SK-N-SH (cell line): ENCODE measurements around the gene MMP19. TPM values are rescaled to one million over a fixed set of nuclear protein-coding genes. Genes with fewer than 3 reads are reported as not detected.

ENCODE experiments used
- CTCF ChIA-PET: fragments of 300-600, 350-600 bp; formaldehyde crosslinking; extraction: SDS; loops from one replicate; lab custom pipeline; 2021; lab: Yijun Ruan, JAX
- POLR2A ChIA-PET: fragments of 350-600 bp; sonication (Branson Sonifier 250); formaldehyde crosslinking; extraction: SDS; loops from one replicate; lab custom pipeline; 2020; ENCODE audit warnings: antibody characterized with exemption, inconsistent platforms; lab: Yijun Ruan, JAX
- DNase-seq: peaks from one replicate; pipeline ENCODE4 v3.0.0; 2012
- H2AFZ ChIP-seq: fragments of 200-600 bp; sonication (generic); 2 replicates; pipeline ENCODE4 v1.8.1; 2016; ENCODE audit warnings: antibody characterized with exemption, mild to moderate bottlenecking, low read depth
- H3F3A ChIP-seq: fragments of 200-600 bp; sonication (generic); replicated peaks from 2 replicates; pipeline ENCODE3; 2016; ENCODE audit warnings: antibody characterized with exemption, mild to moderate bottlenecking; ENCODE audit not compliant: insufficient read depth
- H3K27ac ChIP-seq, 2 experiments: fragments of 200-500 bp in 1 of 2; fragments of 200-600 bp in 1 of 2; sonication (Bioruptor generic) in 1 of 2; sonication (generic), shearing (Covaris generic) in 1 of 2; 2 replicates each; pipeline versions ENCODE4 v1.5.1 to v1.6.1; 2014 to 2016; ENCODE audit warnings: low read depth in 2 of 2, inconsistent platforms in 1 of 2, low read length in 1 of 2, mild to moderate bottlenecking in 1 of 2, mixed read lengths in 1 of 2
- H3K27me3 ChIP-seq: fragments of 200-600 bp; sonication (generic), shearing (Covaris generic); 2 replicates; pipeline ENCODE4 v1.6.1; 2016; ENCODE audit warnings: mixed run types; ENCODE audit not compliant: insufficient read depth
- H3K36me3 ChIP-seq, 2 experiments: fragments of 200-500 bp in 1 of 2; fragments of 200-600 bp in 1 of 2; sonication (Bioruptor generic) in 1 of 2; sonication (generic) in 1 of 2; replicated peaks in 1 of 2; 2 replicates each; pipeline versions ENCODE3 to v1.5.1; 2014 to 2016; ENCODE audit warnings: low read length in 1 of 2, mild to moderate bottlenecking in 1 of 2; ENCODE audit not compliant: insufficient read depth in 2 of 2, control insufficient read depth in 1 of 2
- H3K4me1 ChIP-seq, 2 experiments: fragments of 200-500 bp in 1 of 2; fragments of 200-600 bp in 1 of 2; sonication (Bioruptor generic) in 1 of 2; sonication (generic), shearing (Covaris generic) in 1 of 2; 2 replicates each; pipeline versions ENCODE4 v1.5.1 to v1.6.1; 2014 to 2016; ENCODE audit warnings: low read depth in 1 of 2, low read length in 1 of 2, mixed run types in 1 of 2; ENCODE audit not compliant: insufficient read depth in 2 of 2, control insufficient read depth in 1 of 2
- H3K4me2 ChIP-seq: fragments of 200-600 bp; sonication (generic), shearing (Covaris generic); 2 replicates; pipeline ENCODE4 v1.6.1; 2017; ENCODE audit warnings: mixed run types
- H3K4me3 ChIP-seq, 2 experiments: fragments of 200-500 bp in 1 of 2; fragments of 200-600 bp in 1 of 2; sonication (Bioruptor generic) in 1 of 2; sonication (generic), shearing (Covaris generic) in 1 of 2; 2 replicates each; pipeline versions ENCODE4 v1.5.1 to v1.8.1; 2014 to 2016; ENCODE audit warnings: low read depth in 2 of 2, inconsistent platforms in 1 of 2, low read length in 1 of 2, mild to moderate bottlenecking in 1 of 2, mixed read lengths in 1 of 2, moderate library complexity in 1 of 2
- H3K79me2 ChIP-seq: fragments of 200-600 bp; sonication (generic); 2 replicates; pipeline ENCODE4 v1.8.1; 2017; ENCODE audit warnings: mild to moderate bottlenecking; ENCODE audit not compliant: insufficient read depth
- H3K9ac ChIP-seq: fragments of 200-600 bp; sonication (generic); 2 replicates; pipeline ENCODE4 v1.6.1; 2017; ENCODE audit warnings: mixed run types
- H3K9me2 ChIP-seq: fragments of 200-600 bp; sonication (generic); 2 replicates; pipeline ENCODE4 v1.6.1; 2017; ENCODE audit warnings: mixed run types
- H3K9me3 ChIP-seq: fragments of 200-600 bp; sonication (generic); 2 replicates; pipeline ENCODE4 v1.6.1; 2017; ENCODE audit warnings: mixed run types, mild to moderate bottlenecking, moderate library complexity
- H4K20me1 ChIP-seq: fragments of 200-600 bp; sonication (generic); 2 replicates; pipeline ENCODE4 v1.6.1; 2017; ENCODE audit warnings: mild to moderate bottlenecking, mixed run types; ENCODE audit not compliant: insufficient read depth
- CHD2 ChIP-seq: fragments of 150-350 bp; IDR thresholded peaks from 2 replicates; pipeline ENCODE4 v1.6.1; 2018; ENCODE audit warnings: low read length; ENCODE audit not compliant: partially characterized antibody
- CTCF ChIP-seq: fragments of 200-600 bp; sonication (generic); IDR thresholded peaks from 2 replicates; pipeline ENCODE4 v1.6.1; 2017; ENCODE audit warnings: antibody characterized with exemption, mild to moderate bottlenecking, moderate library complexity
- EP300 ChIP-seq, 2 experiments: IDR thresholded peaks; 2 replicates each; pipeline versions ENCODE4 v1.4.0 to v1.6.1; 2012; ENCODE audit warnings: borderline replicate concordance in 1 of 2, low read depth in 1 of 2, low read length in 1 of 2
- FOSL2 ChIP-seq: IDR thresholded peaks from 2 replicates; pipeline ENCODE4 v1.4.0; 2012; ENCODE audit warnings: low read depth, mild to moderate bottlenecking, moderate library complexity, borderline replicate concordance
- FOXJ3 ChIP-seq: sonication (generic); formaldehyde crosslinking; IDR thresholded peaks from 2 replicates; pipeline ENCODE4 v1.5.1; 2020; ENCODE audit warnings: mild to moderate bottlenecking, missing genetic modification reagents
- FOXM1 ChIP-seq: IDR thresholded peaks from 2 replicates; pipeline ENCODE4 v1.4.0; 2012; ENCODE audit warnings: low read depth, mild to moderate bottlenecking
- JUND ChIP-seq: IDR thresholded peaks from 2 replicates; pipeline ENCODE4 v1.4.0; 2012
- MAX ChIP-seq: IDR thresholded peaks from 2 replicates; pipeline ENCODE4 v1.4.0; 2012; ENCODE audit warnings: low read depth
- MEF2A ChIP-seq: IDR thresholded peaks from 2 replicates; pipeline ENCODE4 v1.4.0; 2012; ENCODE audit warnings: low read depth, borderline replicate concordance
- MXI1 ChIP-seq: IDR thresholded peaks from 2 replicates; pipeline ENCODE4 v1.6.1; 2012; ENCODE audit warnings: mild to moderate bottlenecking, low read depth, low read length, improper control_type of control experiment
- NRF1 ChIP-seq: IDR thresholded peaks from 2 replicates; pipeline ENCODE4 v1.6.1; 2012; ENCODE audit warnings: low read depth, mild to moderate bottlenecking, low read length
- RAD21 ChIP-seq: IDR thresholded peaks from 2 replicates; pipeline ENCODE4 v1.6.1; 2012; ENCODE audit warnings: mild to moderate bottlenecking, low read length
- RCOR1 ChIP-seq: fragments of 150-350 bp; IDR thresholded peaks from 2 replicates; pipeline ENCODE4 v1.6.1; 2017; ENCODE audit warnings: antibody characterized with exemption, low read length
- RFX5 ChIP-seq: IDR thresholded peaks from 2 replicates; pipeline ENCODE4 v1.6.1; 2012; ENCODE audit warnings: mild to moderate bottlenecking, improper control_type of control experiment, low read length
- RXRA ChIP-seq: IDR thresholded peaks from 2 replicates; pipeline ENCODE4 v1.4.0; 2012; ENCODE audit warnings: low read depth, mild to moderate bottlenecking, borderline replicate concordance
- SIN3A ChIP-seq: IDR thresholded peaks from 2 replicates; pipeline ENCODE4 v1.6.1; 2012; ENCODE audit warnings: low read depth, mild to moderate bottlenecking, low read length, moderate library complexity, borderline replicate concordance
- SMC3 ChIP-seq: IDR thresholded peaks from 2 replicates; pipeline ENCODE4 v1.6.1; 2012; ENCODE audit warnings: low read depth, low read length, improper control_type of control experiment
- TAF1 ChIP-seq: IDR thresholded peaks from 2 replicates; pipeline ENCODE4 v1.6.1; 2012; ENCODE audit warnings: low read depth, mild to moderate bottlenecking, low read length, moderate library complexity, borderline replicate concordance
- TEAD4 ChIP-seq: IDR thresholded peaks from 2 replicates; pipeline ENCODE4 v1.4.0; 2012; ENCODE audit warnings: mild to moderate bottlenecking, borderline replicate concordance; ENCODE audit not compliant: insufficient read depth
- USF2 ChIP-seq: fragments of 150-350 bp; IDR thresholded peaks from 2 replicates; pipeline ENCODE4 v1.6.1; 2017; ENCODE audit warnings: antibody characterized with exemption, low read length, low read depth, borderline replicate concordance
- ZBTB33 ChIP-seq: IDR thresholded peaks from 2 replicates; pipeline ENCODE4 v1.4.0; 2012; ENCODE audit warnings: low read depth, borderline replicate concordance
- WGBS: methylation state at CpG from one replicate; pipeline ENCODE4 v1.1.6; 2017; ENCODE audit warnings: low lambda C conversion rate; 5-methylcytosine and 5-hydroxymethylcytosine counted together
- polyA plus RNA-seq, 3 experiments: library from polyadenylated mRNA; depleted of rRNA; stranded (reverse); fragments of >200 nt; gene quantifications; 2 replicates each; pipeline ENCODE4 v1.2.3, GENCODE V29; 2012

Gene MMP19
- polyA plus RNA-seq, 1 of the 3 experiments (the other 2 are of a cell fraction): 5.7 TPM

- Histone ChIP-seq H3K27me3 (no peaks in the 10 kb centered on the region), H3F3A (peaks cover under 1% of the 10 kb centered on the region), H2AFZ (peak overlapping the region; percentile 61; the same call in 1 of the 2 replicates), H3K27ac (peak overlapping the region; percentile 84), H3K79me2 (peaks cover 51% of the 10 kb centered on the region), H3K4me2 (peak overlapping the region; percentile 95), H3K36me3 (peaks cover 3 to 14% of the 10 kb centered on the region in 2 experiments)
- ChIA-PET POLR2A (interaction anchor here (0.8 to 3.9 kb wide), 20 partner anchors 12 to 288 kb away, joined by 3 to 54 read pairs (median 5); partner anchors contain the start of genes CD63, GDF11, ORMDL2 and PA2G4), CTCF (interaction anchor here (0.6 to 3.6 kb wide), 13 partner anchors 10 to 1431 kb away, joined by 3 to 36 read pairs (median 5); partner anchors contain the start of genes DGKA, GDF11, ORMDL2 and PYM1)
- peak; percentile 6; the same call in 1 of the 2 replicates for TF ChIP-seq SMC3
- no peak for TF ChIP-seq RCOR1
- TF ChIP-seq MAX: no peak
- no peak for TF ChIP-seq USF2
- TF ChIP-seq FOXJ3 (CRISPR knock-in tag): peak; percentile 22; the same call in 1 of the 2 replicates
- peak; percentile 39; the same call in 1 of the 2 replicates for TF ChIP-seq RAD21
- no peak for TF ChIP-seq JUND
- TF ChIP-seq SIN3A: 0 out of 2 replicates have a peak, but pooled peaks have one; percentile 15
- TF ChIP-seq, all 33 proteins: peak for 4
- Histone ChIP-seq H3K9me2 (no peaks in the 10 kb centered on the region), H3K4me1 (peaks cover 4 to 45% of the 10 kb centered on the region in 2 experiments; a peak in 3 of 4 replicates), H3K9me3 (no peaks in the 10 kb centered on the region), H3K4me3 (peak overlapping the region; percentile 89 to 92), H3K9ac (peak overlapping the region; percentile 84), H4K20me1 (no peaks in the 10 kb centered on the region)
- 2% methylated on average over 20 of the region's 37 CpGs for WGBS
- peak; percentile 79 for DNase-seq
Measured at GRCh38 chr12:55829967-55830600, 12.7 kb downstream of the MMP19 start.

- Histone ChIP-seq H3F3A (peaks cover 12% of the 10 kb centered on the region), H3K36me3 (peaks cover 4 to 26% of the 10 kb centered on the region in 2 experiments), H3K4me1 (peaks cover 10 to 46% of the 10 kb centered on the region in 2 experiments; a peak in 3 of 4 replicates), H4K20me1 (no peaks in the 10 kb centered on the region), H3K9me2 (no peaks in the 10 kb centered on the region), H3K9ac (peak overlapping the region; percentile 74), H3K27ac (peak overlapping the region; percentile 67 to 84; a peak in 3 of 4 replicates), H3K79me2 (peaks cover 67% of the 10 kb centered on the region), H2AFZ (0 out of 2 replicates have a peak overlapping the region, but pooled peaks have one; percentile 66), H3K4me2 (peak overlapping the region; percentile 83), H3K4me3 (peak overlapping the region; percentile 89 to 92), H3K9me3 (no peaks in the 10 kb centered on the region), H3K27me3 (no peaks in the 10 kb centered on the region)
- 45% methylated on average over 4 of the region's 5 CpGs for WGBS
- ChIA-PET POLR2A (interaction anchor here (3.0 to 3.9 kb wide), 4 partner anchors 11 to 146 kb away, joined by 15 to 54 read pairs (median 34); partner anchors contain the start of genes ORMDL2, PYM1, RAB5B and SARNP), CTCF (interaction anchor here (2.5 to 2.7 kb wide), 2 partner anchors 11 to 102 kb away, joined by 8 to 11 read pairs; partner anchors contain the start of genes DGKA, ORMDL2 and SARNP)
- DNase-seq: no peak
- no peak for TF ChIP-seq RFX5
- TF ChIP-seq FOXM1: no peak
- TF ChIP-seq FOXJ3 (CRISPR knock-in tag): no peak
- TF ChIP-seq EP300 (IDR thresholded peaks at IDR 0.05; ENCODE audit: borderline replicate concordance in 1 of 2, low read depth in 1 of 2, low read length in 1 of 2): no peak
- TF ChIP-seq SMC3: no peak
- no peak for TF ChIP-seq MXI1
- no peak for TF ChIP-seq FOSL2
- TF ChIP-seq TAF1: no peak
- TF ChIP-seq SIN3A: no peak
- no peak for TF ChIP-seq JUND
- TF ChIP-seq CTCF: no peak
- no peak for TF ChIP-seq RXRA
- no peak for TF ChIP-seq MEF2A
- no peak for TF ChIP-seq CHD2
- no peak for TF ChIP-seq NRF1
- no peak for TF ChIP-seq TEAD4
- TF ChIP-seq ZBTB33: no peak
Measured at GRCh38 chr12:55828357-55828756, 14.4 kb downstream of the MMP19 start.
